ENCODE measurements around the gene PAQR4.

- no peak for TF ChIP-seq CTCF (IDR thresholded peaks at IDR 0.05; ENCODE audit: low read length)
- no peak for TF ChIP-seq EZH2 (IDR thresholded peaks at IDR 0.05; ENCODE audit: borderline replicate concordance, low read length)
Measured at GRCh38 chr16:3022208-3022683, 53.1 kb downstream of the PAQR4 start.

All from OCI-LY1 (cell line).